Measurements from ENCODE around the gene POU2AF1.

POU2AF1 gene

GRCh38 chr11:111372538-111372937 lies 6.5 kb downstream of the POU2AF1 start:
- no peak for TF ChIP-seq JUND (IDR thresholded peaks at IDR 0.05; ENCODE audit: low read depth)
- no peak for DNase-seq (ENCODE audit: low read depth in 1 of 2, low spot score in 1 of 2)
- in situ Hi-C loops (cut with HindIII; ENCODE audit: low pct_unique_long_range_greater_than_20kb, low sequenced_read_pairs) = no loop called here

- in situ Hi-C loops (cut with HindIII; ENCODE audit: low pct_unique_long_range_greater_than_20kb, low sequenced_read_pairs) = no loop called here
- no peak for DNase-seq (ENCODE audit: low read depth in 1 of 2, low spot score in 1 of 2)
- TF ChIP-seq JUND (IDR thresholded peaks at IDR 0.05; ENCODE audit: low read depth) = no peak
These were observed 8.0 kb downstream of the POU2AF1 start for GRCh38 chr11:111370902-111371578.

DNA sequence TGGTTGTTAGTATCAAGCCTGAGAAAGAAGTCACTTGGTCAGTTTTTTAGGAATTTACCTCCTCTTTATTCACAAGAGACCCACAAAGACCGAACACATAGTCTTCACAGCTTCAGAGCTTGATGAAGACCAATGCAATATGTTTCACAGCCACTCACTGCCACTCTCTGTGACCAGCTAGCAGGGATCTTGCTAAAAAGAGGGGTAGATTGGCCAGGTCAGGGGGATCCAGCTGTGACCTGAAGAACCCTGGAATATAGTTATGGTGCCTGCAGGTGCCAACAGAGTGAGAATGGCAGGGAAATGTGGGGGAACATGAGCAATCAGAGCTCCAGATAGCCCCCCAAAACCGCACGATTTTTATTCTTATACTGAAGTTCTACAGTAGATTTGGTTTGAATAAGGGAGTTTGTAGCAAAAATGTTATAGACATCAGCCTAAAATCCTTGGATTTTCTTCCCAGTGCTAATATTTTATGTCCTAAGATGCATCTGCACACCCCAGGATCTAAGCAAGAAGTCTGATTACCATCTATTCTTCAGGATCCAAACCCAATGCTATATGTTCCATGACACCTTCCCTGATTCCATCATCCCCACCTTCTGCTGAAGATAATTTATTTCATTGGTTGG lies 8.7 kb downstream of the POU2AF1 start:
- TF ChIP-seq JUND (IDR thresholded peaks at IDR 0.05; ENCODE audit: low read depth) = no peak
- DNase-seq (ENCODE audit: low read depth in 1 of 2, low spot score in 1 of 2) = no peak
- in situ Hi-C loops (cut with HindIII; ENCODE audit: low pct_unique_long_range_greater_than_20kb, low sequenced_read_pairs) = no loop called here

- DNase-seq (ENCODE audit: low read depth in 1 of 2, low spot score in 1 of 2) = no peak
- in situ Hi-C loops (cut with HindIII; ENCODE audit: low pct_unique_long_range_greater_than_20kb, low sequenced_read_pairs) = no loop called here
- no peak for TF ChIP-seq JUND (IDR thresholded peaks at IDR 0.05; ENCODE audit: low read depth)
These were observed 10.9 kb downstream of the POU2AF1 start for GRCh38 chr11:111368285-111368560.

DNA sequence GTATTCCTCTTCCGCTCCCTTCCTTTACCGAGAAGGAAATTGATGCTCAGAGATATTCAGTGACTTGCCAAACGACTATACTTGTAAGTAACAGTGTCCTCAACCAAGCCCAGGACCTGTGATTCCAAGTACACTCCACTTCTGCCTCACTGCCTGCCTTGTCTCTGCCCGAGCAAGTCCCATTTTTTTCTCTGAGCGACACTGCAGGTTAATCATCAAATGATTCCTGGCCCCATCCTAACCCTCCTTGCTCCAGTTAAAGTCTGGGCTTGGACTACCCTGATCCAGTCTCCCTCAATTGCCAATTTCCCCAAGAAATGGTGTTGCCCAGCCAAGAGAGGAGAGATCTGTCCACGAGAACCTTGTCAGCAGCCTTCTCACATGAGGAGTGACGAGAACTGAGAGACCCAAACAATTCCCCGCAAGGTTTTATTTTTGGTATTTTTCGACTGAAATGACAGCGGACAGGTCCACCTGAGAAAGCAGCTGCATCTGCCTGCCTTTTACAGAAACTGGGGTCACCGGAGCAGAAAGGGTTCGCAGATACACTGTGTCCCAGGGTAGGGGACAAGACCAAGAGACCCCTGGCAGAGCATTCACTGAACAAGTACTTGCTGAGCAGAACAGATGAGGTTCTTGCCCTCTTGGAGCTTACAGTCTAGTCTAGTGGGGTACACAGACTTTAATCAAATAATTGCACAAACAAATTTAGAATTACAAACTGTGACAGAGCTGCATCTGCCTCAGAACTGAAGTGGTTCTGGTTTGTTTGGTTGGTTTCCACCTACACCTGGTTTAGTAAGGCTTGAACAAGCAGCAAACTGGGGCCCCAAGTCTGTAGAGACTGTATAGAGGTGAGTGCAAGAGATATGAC lies 11.4 kb downstream of the POU2AF1 start:
- in situ Hi-C loops (cut with HindIII; ENCODE audit: low pct_unique_long_range_greater_than_20kb, low sequenced_read_pairs) = no loop called here
- no peak for TF ChIP-seq JUND (IDR thresholded peaks at IDR 0.05; ENCODE audit: low read depth)
- DNase-seq (ENCODE audit: low read depth in 1 of 2, low spot score in 1 of 2) = no peak

GRCh38 chr11:111366560-111367410 lies 12.3 kb downstream of the POU2AF1 start:
- no peak for TF ChIP-seq JUND (IDR thresholded peaks at IDR 0.05; ENCODE audit: low read depth)
- in situ Hi-C loops (cut with HindIII; ENCODE audit: low pct_unique_long_range_greater_than_20kb, low sequenced_read_pairs) = no loop called here

GRCh38 chr11:111365722-111366559 lies 13.1 kb downstream of the POU2AF1 start:
- in situ Hi-C loops (cut with HindIII; ENCODE audit: low pct_unique_long_range_greater_than_20kb, low sequenced_read_pairs) = no loop called here
- no peak for DNase-seq (ENCODE audit: low read depth in 1 of 2, low spot score in 1 of 2)
- no peak for TF ChIP-seq JUND (IDR thresholded peaks at IDR 0.05; ENCODE audit: low read depth)

More at GRCh38 chr11:111366560-111367410, 12.3 kb downstream of the POU2AF1 start:
- no peak for DNase-seq (ENCODE audit: low read depth in 1 of 2, low spot score in 1 of 2)

DNA sequence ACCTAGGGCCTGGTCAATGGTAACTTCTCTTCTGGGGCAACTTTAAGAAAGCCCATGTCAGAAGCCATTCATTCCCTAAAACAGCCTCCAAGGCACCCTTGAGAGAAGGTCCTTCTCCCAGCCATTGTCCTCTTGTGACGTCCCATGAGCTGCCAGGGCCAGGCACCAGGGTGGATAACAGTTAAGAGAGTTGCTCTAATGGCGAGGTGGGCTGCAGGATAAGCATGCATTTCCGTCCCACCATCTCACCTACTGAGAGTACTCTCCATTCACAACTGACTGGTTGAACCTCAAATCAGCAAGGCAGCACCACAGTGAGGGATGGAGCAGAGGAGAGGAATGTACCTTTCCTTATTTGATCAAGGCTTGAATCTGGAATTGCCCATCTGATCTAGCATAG lies 14.6 kb downstream of the POU2AF1 start:
- in situ Hi-C loops (cut with HindIII; ENCODE audit: low pct_unique_long_range_greater_than_20kb, low sequenced_read_pairs) = no loop called here
- DNase-seq (ENCODE audit: low read depth in 1 of 2, low spot score in 1 of 2) = no peak

DNA sequence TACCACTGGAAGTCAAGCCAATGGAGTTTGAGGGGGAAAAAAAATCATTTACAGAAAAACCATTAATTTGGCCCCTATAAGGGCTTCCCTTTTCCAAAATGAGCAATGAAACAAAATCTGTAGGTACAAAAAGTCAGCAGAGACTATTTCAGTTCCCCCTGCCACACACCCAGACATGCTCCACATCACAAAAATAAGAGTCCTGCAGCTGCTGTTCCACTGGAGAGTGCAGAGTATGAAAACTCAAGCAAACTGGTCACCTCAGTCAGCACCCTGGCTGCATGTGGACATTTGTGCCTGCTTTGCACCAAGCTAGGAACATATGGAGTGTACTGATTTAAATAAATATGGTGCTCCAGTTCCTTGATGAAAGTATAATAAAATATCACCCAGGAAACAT lies 15.1 kb downstream of the POU2AF1 start:
- in situ Hi-C loops (cut with HindIII; ENCODE audit: low pct_unique_long_range_greater_than_20kb, low sequenced_read_pairs) = no loop called here
- no peak for TF ChIP-seq JUND (IDR thresholded peaks at IDR 0.05; ENCODE audit: low read depth)
- DNase-seq (ENCODE audit: low read depth in 1 of 2, low spot score in 1 of 2) = no peak

More for the DNA sequence above, 14.6 kb downstream of the POU2AF1 start:
- no peak for TF ChIP-seq JUND (IDR thresholded peaks at IDR 0.05; ENCODE audit: low read depth)

DNA sequence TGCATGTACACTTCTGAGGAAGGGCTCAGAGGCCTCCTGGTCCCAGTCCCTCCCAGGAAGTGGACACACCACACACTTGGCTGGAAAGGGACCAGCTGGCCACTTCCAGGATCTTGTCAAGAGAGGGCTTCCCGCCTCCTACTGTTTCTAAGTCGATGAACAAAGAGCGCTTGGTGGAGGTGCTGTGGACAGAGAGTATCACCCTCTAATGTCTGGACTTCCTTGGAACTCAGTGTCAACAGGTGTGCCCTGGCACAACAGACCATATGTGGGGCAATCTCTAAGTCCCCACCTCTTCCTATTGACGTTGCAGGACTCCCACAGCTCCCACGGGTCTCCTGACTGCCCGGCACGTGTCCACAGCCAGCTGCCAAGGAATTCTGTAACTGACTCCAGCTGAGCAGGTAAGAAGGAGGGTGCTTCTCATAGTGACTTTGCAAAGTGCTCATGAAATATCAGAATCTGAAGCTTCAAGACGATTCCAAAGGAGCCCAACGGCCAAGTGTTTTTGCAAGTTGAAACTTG lies 16.1 kb downstream of the POU2AF1 start:
- DNase-seq (ENCODE audit: low read depth in 1 of 2, low spot score in 1 of 2) = peak in 1 of 2 experiments; percentile 92
- no peak for TF ChIP-seq JUND (IDR thresholded peaks at IDR 0.05; ENCODE audit: low read depth)
- in situ Hi-C loops (cut with HindIII; ENCODE audit: low pct_unique_long_range_greater_than_20kb, low sequenced_read_pairs) = no loop called here

GRCh38 chr11:111361874-111362273 lies 17.2 kb downstream of the POU2AF1 start:
- DNase-seq (ENCODE audit: low read depth in 1 of 2, low spot score in 1 of 2) = no peak
- TF ChIP-seq JUND (IDR thresholded peaks at IDR 0.05; ENCODE audit: low read depth) = no peak
- in situ Hi-C loops (cut with HindIII; ENCODE audit: low pct_unique_long_range_greater_than_20kb, low sequenced_read_pairs) = no loop called here

Data from T47D (cell line).